ENCODE results near the gene RAB5IF. TPM values are rescaled to one million over a fixed set of nuclear protein-coding genes. Genes with fewer than 3 reads are reported as not detected.

The RAB5IF gene
- total and polyA plus RNA-seq, 2 of the 13 experiments (the other 11 are each of a cell fraction or from before 2014, with no cell fraction given): 261 to 305 TPM

- TF ChIP-seq TRAFD1 (CRISPR knock-in tag; IDR thresholded peaks at IDR 0.05; ENCODE audit: borderline replicate concordance): no peak
- TF ChIP-seq, protein P1, sequence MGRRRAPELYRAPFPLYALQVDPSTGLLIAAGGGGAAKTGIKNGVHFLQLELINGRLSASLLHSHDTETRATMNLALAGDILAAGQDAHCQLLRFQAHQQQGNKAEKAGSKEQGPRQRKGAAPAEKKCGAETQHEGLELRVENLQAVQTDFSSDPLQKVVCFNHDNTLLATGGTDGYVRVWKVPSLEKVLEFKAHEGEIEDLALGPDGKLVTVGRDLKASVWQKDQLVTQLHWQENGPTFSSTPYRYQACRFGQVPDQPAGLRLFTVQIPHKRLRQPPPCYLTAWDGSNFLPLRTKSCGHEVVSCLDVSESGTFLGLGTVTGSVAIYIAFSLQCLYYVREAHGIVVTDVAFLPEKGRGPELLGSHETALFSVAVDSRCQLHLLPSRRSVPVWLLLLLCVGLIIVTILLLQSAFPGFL (CRISPR knock-in tag; IDR thresholded peaks at IDR 0.05): no peak
- TF ChIP-seq ZNF446 (CRISPR knock-in tag; IDR thresholded peaks at IDR 0.05): no peak
- peak; percentile 22 for TF ChIP-seq HNRNPH1 (optimal IDR thresholded peaks at IDR 0.05; ENCODE audit: low read depth, low read length)
- TF ChIP-seq MEIS2 (CRISPR knock-in tag; IDR thresholded peaks at IDR 0.05): no peak
- TF ChIP-seq STAG1 (CRISPR knock-in tag; IDR thresholded peaks at IDR 0.05): peak; percentile 38; the same call in 1 of the 2 replicates
- no peak for TF ChIP-seq GTF3A (CRISPR knock-in tag; conservative IDR thresholded peaks at IDR 0.05)
- TF ChIP-seq, protein P2, sequence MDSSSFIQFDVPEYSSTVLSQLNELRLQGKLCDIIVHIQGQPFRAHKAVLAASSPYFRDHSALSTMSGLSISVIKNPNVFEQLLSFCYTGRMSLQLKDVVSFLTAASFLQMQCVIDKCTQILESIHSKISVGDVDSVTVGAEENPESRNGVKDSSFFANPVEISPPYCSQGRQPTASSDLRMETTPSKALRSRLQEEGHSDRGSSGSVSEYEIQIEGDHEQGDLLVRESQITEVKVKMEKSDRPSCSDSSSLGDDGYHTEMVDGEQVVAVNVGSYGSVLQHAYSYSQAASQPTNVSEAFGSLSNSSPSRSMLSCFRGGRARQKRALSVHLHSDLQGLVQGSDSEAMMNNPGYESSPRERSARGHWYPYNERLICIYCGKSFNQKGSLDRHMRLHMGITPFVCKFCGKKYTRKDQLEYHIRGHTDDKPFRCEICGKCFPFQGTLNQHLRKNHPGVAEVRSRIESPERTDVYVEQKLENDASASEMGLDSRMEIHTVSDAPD (CRISPR knock-in tag; IDR thresholded peaks at IDR 0.05): no peak; the same call in 1 of the 2 replicates
- 0 out of 2 replicates have a peak, but pooled peaks have one; percentile 55 for TF ChIP-seq ZNF136 (CRISPR knock-in tag; IDR thresholded peaks at IDR 0.05; ENCODE audit: low read depth)
- no peak for TF ChIP-seq YY1 (IDR thresholded peaks at IDR 0.05; ENCODE audit: insufficient read depth, insufficient replicate concordance, low read depth, low read length)
- TF ChIP-seq TFAP4 (IDR thresholded peaks at IDR 0.05; ENCODE audit: borderline replicate concordance, low read depth): no peak
- TF ChIP-seq, protein P3, sequence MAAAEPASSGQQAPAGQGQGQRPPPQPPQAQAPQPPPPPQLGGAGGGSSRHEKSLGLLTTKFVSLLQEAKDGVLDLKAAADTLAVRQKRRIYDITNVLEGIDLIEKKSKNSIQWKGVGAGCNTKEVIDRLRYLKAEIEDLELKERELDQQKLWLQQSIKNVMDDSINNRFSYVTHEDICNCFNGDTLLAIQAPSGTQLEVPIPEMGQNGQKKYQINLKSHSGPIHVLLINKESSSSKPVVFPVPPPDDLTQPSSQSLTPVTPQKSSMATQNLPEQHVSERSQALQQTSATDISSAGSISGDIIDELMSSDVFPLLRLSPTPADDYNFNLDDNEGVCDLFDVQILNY (CRISPR knock-in tag; conservative IDR thresholded peaks at IDR 0.05): no peak
- TF ChIP-seq, protein P4, sequence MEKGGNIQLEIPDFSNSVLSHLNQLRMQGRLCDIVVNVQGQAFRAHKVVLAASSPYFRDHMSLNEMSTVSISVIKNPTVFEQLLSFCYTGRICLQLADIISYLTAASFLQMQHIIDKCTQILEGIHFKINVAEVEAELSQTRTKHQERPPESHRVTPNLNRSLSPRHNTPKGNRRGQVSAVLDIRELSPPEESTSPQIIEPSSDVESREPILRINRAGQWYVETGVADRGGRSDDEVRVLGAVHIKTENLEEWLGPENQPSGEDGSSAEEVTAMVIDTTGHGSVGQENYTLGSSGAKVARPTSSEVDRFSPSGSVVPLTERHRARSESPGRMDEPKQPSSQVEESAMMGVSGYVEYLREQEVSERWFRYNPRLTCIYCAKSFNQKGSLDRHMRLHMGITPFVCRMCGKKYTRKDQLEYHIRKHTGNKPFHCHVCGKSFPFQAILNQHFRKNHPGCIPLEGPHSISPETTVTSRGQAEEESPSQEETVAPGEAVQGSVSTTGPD (CRISPR knock-in tag; IDR thresholded peaks at IDR 0.05): no peak
- TF ChIP-seq, protein P5, sequence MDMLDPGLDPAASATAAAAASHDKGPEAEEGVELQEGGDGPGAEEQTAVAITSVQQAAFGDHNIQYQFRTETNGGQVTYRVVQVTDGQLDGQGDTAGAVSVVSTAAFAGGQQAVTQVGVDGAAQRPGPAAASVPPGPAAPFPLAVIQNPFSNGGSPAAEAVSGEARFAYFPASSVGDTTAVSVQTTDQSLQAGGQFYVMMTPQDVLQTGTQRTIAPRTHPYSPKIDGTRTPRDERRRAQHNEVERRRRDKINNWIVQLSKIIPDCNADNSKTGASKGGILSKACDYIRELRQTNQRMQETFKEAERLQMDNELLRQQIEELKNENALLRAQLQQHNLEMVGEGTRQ (IDR thresholded peaks at IDR 0.05; ENCODE audit: low read depth, low read length): no peak
- TF ChIP-seq, protein P5 (CRISPR knock-in tag; IDR thresholded peaks at IDR 0.05; ENCODE audit: borderline replicate concordance): no peak
- no peak for TF ChIP-seq MYC (CRISPR knock-in tag; IDR thresholded peaks at IDR 0.05; ENCODE audit: borderline replicate concordance)
- no peak for TF ChIP-seq ZFAT (CRISPR knock-in tag; conservative IDR thresholded peaks at IDR 0.05)
- TF ChIP-seq AGO1 (IDR thresholded peaks at IDR 0.05; ENCODE audit: low read depth, low read length, poor library complexity, severe bottlenecking): no peak
These were observed 18.7 kb downstream of the RAB5IF start (continued) for GRCh38 chr20:36624068-36624943.

Data from HepG2 (cell line).